Renal cortical epithelial cell (primary cell): Measurements from ENCODE around the gene GSE1. TPM values are rescaled to one million over a fixed set of nuclear protein-coding genes. Genes with fewer than 3 reads are reported as not detected.

Source experiments
- DNase-seq: peaks from one replicate; pipeline ENCODE4 v3.0.0-alpha.2; 2011; ENCODE audit warnings: low read depth
- total RNA-seq: library from RNA; depleted of rRNA; stranded (reverse); fragments of >200 nt; gene quantifications from 2 replicates; pipeline ENCODE4 v1.2.3, GENCODE V29; 2014

GSE1 gene
- total RNA-seq, 1 donor from 2014 or later: 44.6 TPM

DNA sequence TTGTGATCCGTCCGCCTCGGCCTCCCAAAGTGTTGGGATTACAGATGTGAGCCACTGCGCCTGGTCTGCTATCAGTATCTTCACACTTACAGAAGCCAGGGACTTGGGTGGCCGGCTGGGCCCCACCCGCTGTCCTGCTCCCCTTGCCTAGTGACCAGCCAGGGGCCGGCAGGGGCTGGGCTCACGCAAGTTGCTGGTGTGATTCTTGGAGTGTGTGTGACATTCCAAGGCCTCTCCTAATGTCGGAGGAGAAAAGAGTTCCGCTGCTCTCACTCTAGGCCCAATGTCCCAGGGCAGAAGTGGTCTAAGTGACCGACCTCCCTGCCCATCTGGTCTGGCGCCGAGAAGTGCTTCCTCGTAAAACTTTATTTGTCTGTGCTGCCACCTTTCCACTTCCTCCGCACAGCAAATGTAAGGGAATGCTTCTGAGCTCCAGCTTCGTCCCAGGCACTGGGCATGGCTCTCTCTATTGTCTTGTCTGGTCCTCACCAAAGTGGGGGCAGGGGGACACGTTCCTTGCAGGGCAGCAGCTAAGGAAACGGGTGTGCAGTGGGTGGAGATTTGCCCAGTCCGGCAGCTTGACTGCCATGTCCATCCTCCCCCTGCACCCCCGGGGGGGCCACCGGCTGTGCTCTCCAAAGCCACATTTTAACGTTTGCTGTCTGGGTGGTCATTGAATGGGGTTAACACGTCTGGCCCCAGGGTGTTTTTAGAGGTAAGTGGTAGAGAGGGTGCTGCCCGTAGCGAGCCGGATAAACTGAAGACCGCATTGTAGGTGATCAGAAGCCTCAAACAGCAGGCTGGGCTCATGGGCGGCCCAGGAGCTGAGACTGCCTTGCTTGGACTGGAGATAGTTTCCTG is 7.8 kb upstream of the GSE1 start:
- no peak for DNase-seq

DNA sequence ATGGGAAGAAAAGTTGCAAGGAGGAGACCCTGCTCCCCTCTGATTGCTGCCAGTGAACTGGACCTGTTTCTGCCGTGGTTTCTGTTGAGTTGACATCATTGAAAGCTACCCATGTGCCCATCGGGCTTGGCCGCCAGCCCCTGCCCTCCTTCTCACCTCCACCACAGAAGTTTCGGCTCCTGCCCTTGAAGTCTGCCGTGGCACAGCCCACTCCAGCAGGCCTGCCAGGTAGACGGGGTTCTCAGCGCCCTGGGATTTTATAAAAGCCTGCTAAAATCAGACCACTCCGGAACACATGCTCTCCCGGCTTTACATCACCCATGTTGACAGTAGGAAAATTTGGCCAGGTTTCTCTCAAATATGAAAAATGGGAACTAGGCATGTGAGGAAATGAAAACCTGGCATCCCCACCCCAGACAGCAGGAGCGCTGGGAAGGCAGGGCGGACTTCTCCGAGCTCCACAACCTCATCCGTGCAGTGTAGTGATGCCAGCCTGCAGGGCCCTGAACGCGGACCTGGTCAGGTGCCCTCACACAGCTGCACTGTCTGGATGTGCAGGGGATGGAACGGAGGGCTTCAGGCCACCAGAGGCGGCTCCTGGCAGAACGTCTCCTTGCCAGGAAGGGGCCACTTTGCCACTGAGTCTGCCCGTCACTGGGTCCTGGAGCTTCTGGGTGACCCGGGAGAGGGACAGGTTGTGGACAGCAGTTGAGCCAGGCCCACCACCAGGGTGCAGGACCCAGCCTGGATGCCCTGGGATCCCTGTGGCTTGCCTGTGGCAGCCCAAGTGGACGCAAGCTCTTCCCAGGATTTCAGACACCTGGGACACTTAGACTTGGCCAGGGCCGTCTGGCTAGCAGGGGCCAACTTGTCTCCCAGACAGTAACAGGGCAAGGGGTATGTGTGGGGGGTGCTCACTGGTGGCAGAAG is 6.9 kb upstream of the GSE1 start:
- DNase-seq: no peak

DNA sequence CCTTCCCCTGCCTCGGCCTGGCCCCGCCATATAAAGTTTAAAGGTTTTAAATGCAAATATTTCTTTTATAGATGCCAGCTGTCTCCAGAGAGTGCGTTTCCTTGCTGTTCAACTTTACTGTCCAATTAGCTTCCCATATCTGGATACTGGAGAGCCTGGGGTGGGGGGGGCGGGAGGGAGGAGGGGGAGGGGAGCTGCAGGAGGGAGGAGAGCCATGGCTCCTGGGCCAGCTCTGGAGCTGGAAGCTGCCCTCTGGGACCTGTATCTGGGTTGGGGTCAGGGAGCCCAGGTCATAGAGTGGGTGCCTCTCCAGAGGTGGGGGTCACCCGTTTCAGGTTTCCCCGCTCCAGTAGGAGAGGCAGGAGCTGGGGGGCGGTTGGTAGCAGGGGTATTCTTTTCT is 6.2 kb upstream of the GSE1 start:
- DNase-seq: no peak

DNA sequence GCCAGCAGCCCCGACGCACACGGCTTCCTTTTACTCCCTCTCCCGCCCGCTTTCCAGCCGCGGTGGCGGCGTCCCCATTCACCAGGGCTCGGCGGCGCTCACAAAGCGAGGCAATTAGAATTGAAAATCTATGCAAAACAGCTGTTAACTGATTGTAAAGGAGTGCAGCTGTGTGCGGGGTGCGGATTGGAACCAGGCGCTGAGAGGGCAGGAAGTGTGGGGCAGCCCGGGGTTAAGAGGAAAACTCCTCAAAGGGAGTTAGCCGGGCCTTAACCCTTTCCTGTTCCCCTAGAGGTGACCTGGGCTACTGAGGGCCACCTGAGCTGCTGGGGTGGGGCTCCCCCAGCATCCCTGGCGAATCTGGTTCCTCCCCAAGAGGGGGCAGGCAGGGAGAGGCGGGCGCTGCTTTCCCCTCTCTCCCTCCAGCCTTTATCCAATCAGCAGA is 5.8 kb upstream of the GSE1 start:
- DNase-seq: no peak

DNA sequence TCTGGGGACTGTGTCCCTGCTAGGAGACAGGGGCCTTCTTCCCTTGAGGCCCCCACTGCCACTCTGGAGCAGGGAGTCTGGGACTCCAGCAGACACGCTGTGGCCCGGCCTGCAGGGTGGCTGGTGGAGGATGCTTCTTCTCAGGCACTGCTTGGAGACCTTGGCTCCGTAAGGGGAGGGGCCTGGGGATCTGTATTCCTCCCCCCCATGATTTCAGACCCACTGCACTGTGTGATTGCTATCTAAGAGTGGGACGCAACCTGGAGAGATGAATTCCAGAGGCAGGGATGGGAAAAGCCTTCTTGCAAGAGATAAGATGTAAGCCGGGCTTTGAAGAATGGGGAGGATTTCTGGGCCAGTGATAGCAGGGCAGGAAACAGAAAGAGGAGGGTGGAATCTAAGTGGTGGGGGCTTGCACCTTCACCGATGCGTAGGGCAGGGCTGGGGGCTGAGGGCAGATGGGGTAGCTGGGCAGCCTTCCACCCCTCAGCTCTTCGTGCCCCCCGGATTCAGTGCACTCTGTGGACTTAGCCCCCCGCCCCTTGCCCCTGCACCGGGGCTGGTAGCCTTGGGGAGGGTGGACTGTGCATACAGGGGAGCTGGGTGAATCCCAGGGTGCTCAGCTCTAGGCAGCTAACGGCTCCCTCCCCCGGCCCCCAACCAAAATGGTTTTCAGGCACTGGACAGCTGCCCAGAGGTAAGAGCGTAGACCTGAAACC is 5.2 kb upstream of the GSE1 start:
- no peak for DNase-seq

DNA sequence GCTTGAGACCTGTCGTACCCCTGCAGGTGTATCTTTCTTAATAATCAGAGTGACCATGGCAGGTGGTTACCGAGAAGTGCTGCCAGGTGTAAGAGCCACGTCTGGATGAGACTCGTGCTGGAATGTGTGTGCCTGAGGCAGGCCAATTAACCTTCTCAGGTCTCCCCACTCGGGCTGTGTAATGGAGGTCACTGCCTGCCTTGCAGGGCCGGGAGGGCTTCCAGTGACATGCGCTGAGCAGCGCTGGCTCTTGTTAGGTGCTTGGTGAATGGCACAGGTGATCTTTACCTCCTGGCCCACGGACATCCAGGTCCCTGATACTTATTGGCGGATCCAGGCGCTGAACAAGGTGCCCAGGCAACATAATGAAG is 4.6 kb upstream of the GSE1 start:
- DNase-seq: no peak

DNA sequence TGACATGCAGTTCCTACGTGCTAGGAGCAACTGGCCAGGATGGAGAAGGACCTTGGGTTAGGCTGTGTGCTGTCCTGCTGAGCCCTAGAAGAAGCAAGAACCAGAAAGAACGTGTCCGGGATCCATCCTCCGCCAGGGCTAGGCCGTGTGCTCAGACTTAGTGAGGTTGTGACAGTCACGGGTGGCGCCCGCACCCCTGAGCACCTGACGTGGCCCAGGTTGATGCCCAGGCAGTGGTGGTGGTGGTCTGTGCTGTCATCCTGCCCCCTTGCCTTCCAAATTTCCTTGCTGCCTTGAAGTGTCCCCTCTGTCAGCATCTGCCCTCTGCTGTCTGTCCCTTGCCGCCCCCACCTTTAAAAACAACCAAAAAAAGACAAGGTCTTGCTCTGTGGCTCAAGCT is 4.2 kb upstream of the GSE1 start:
- DNase-seq: no peak

DNA sequence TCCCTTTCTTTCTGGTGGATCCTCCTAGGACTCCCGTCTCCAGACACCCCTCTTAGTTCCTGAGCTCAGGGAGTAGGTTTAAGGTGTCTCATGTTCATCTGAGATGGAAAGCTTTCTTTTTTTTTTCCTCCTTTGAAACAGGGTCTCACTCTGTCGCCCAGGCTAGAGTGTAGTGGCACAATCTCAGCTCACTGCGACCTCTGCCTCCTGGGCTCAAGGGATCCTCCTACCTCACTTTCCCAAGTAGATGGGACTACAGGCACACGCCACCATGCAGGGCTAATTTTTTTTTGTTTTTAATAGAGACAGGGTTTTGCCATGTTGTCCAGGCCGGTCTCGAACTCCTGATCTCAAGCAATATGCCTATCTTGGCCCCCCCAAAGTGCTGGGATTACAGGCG is 3.6 kb upstream of the GSE1 start:
- DNase-seq: no peak

DNA sequence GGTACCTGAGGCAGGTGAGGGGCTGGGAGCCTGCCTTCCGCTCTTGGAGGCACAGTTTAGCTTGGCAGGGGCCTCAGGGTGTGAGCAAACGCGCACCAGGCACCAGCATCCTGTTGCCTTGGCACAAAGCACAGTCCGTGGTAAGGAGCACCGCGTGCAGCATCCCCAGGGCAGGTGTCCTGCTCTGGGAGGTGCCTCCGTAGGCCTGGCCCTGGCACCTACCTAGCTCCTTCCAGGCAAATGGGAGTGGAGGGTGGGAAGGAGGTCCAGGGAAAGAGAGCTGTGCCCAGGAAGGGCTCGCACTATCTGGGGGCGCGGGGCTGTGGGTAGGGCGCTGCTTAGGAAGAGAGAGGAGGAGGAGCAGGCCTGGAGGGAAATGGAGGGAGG is 3.1 kb upstream of the GSE1 start:
- no peak for DNase-seq

DNA sequence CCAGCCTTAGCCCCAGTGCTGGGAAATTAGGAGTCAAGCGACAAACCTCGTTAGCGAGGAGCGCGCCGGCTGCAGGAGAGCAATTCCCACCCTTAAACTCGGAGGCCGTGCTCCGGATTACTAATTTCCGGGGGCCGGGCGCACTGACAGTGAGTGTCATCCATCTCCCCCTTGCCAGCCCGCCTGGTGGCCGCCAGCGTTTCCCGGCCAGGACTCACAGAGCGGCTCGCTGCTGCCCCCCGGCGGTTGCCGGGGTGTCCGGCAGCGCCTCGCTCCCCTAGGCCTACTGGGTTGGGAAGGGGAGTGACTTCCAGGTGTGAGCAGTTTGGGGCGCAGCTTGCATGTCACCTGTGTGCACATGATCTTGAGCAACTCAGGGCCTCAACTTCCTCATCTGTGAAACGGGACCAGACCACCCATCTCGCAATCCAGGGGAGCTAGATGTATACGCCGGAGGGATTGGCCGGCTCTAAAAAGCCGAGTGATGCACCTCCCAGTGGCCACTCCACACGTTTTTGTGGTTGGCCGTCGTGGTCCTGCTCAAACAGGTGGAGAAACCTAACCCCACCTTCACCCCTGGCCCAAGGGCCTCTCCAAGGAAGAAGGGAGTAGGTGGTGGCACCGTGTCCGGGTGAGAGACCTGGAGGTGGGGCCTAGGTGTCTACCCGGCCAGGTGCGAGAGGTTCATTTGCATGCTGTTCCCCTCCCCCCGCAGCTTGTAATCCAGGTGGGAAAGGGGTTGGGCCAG is 2.5 kb upstream of the GSE1 start:
- DNase-seq: peak; percentile 44

DNA sequence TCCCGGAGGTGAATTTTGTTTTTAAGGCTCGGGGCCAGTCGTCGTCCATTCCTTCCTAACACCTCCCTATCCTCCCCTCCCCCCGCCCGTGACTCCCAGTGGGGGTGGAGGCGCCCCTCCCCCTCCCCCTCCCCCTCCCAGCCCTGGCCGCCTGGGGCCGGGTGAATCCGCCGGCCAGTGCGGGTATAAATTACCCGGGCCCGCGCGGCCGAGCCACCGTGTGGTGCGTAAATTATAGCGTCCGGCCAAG is 2.0 kb upstream of the GSE1 start:
- no peak for DNase-seq

DNA sequence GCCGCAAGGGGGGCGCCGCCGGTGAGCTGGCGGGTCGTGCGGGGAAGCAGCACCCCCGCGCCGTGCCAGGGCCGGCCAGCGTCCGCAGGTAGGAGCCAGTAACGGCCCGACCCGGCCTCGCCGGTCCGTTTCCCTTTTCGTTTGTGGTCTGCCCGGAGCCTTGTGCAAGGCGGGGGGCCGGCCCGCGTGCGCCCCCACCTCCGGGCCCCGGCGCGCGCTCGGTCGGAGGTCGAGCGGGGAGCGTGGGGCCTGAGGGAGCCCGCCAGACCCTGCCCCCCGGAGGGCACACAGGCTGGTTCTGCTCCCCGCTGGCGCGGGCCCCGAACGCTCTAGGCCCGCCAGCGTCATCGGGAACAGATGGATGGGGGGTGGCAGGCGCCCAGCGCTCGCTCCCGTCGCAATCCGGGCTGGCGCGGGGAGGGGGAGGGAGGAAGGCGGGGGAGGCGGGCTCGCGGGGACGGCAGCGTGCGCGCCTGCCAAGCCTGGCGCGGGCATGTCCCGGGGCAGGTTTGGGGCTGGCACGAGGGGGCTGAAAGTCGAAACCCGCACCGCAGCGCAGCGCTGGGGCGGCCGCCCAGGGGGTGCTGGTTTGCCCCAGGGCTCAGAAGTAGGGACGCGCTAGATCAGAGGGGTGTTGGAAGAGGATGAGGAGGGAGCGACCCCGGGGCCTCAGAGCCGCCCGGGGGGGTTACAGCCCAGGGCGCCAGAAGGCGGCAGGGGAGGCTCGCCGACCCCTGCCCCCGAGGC is 1.5 kb upstream of the GSE1 start:
- DNase-seq: peak; percentile 40

DNA sequence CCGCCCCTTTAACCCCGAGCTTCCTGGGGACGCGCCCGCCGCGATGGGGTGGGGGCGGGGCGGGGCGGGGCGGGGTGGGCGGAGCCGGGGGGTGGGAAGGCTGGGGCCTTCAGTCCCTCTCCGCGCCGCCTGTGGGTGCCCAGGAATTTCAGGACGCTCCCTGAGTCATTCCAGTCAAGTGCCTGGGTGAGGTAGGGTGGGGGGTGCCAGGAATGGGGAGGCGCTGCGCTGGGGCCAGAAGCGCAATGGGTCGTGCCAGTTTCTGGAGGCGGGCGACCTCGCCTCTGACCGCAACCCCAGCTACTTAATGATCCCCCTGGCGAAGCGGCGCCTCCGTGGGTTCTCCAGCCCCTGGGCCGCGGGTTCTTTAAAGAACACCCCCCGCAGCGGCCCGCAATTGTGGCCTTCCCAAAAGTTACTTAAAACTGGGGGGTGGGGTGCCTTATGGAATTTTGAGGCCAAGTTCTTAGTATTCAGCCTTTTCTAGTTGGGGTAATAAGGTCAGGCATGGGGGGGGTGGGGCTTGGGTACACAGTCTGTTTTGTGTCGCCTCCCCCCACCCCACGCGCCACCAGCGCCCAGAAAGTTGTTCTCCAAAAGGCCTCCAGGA is 826 bp upstream of the GSE1 start:
- DNase-seq: peak; percentile 94

DNA sequence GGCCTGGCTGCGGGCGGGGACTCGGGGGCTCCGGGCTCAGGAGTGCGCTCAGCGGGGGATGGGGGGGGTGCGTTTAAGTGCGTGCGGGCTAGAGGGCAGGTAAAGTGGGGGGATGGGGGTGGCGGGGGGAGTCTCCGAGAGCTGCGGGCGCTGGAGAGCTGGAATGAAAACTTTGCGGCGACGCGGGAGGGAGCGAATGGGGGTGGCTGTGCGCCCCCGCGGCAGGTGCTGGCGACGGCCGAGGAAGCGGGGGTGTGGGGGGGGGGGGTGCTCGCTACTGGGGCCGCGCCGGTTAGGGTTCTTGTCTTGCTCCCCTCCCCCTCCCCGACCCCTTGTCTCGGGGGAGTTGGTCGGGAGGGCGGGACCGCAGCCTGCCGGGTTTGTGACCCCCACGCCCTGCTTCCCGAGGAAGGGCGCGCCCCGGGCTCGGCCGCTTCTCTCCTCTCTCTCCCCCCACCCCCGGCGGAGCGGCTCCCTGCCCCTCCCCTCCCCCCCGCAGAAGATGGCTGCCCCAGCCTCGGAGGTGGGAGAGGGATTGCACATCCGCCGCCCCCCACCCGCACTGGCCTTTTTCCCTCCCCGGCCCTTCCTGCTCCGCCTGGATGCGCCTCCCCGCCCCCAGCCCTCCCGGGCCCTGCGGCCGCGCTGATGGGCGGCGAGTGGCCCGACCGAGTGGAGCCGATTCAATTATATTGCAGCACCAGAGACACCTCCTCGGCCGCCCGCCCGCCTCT is 649 bp downstream of the GSE1 start:
- DNase-seq: peak; percentile 27

DNA sequence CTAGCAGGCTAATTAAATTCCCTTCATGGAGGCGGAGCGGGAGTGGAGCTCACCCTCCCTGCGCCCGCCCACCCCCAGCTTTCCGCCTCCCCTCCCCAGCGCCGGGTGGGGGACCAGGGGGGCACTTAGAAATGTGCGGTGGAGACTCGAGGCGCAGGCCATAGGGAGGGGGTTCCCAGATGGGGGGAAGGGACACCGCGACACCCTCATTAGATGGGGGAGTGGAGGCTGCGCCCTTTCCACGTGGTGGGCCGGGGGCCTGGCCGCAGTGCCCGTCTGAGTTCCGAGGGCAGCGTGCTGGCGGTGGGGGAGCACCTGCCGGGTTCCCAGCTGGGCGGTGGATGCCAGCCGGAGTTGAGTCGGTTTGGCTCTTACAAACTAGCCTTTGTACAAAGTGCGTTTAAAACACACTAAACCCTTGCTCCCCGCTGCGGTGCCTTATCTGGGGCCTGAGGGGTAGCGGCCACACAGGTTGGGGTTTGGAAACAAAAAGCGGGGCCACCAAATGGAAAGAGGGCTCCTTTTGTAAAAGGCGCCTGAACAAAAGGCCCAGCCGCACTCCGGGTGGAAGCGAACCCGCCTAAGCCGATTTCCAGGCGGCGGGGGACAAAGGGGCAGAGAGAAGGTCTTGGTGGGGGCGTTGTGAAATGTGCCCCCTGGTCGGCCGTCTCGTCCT is 1.4 kb downstream of the GSE1 start:
- DNase-seq: no peak

DNA sequence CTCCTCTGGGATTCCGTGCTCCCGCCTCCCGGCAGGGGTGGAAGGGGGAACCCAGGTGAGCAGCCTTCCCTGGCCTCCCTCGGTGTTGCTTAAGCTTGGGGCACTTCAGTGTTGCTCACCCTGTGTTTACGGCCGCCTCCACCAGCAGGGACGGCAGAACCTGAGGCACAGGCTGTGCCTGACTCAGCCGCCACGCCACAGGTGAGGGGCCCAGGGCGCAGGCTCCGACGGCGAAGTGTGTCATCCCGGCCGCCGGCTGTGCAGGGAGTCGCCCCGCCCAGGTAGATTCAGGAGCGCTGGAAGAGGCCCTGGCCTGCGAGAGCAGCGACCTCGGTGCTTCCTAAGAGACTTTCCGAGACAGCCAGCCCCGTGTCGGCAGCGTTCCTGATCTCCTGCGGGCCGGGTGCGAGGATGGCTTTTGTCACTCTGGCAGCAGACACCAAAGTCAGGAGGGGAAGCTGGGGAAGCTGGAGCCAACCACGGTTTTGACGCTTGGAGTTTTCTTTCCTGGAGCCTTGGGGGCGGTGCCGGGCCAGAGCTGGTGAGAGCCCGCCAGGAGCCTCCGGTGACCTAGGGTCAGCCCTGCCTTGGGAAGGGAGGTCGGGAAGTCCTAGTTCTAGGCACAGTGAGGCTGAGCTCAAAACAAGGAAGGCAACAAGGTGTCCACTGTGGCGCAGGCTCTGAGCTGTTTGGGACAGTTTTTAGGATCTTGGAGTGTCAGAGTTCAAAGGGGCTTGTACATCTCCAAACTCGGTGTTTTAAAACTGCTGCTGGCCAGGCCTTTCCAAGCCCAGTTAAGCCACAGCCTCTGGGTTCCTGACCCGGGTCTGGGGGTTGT is 2.1 kb downstream of the GSE1 start:
- DNase-seq: peak; percentile 63

DNA sequence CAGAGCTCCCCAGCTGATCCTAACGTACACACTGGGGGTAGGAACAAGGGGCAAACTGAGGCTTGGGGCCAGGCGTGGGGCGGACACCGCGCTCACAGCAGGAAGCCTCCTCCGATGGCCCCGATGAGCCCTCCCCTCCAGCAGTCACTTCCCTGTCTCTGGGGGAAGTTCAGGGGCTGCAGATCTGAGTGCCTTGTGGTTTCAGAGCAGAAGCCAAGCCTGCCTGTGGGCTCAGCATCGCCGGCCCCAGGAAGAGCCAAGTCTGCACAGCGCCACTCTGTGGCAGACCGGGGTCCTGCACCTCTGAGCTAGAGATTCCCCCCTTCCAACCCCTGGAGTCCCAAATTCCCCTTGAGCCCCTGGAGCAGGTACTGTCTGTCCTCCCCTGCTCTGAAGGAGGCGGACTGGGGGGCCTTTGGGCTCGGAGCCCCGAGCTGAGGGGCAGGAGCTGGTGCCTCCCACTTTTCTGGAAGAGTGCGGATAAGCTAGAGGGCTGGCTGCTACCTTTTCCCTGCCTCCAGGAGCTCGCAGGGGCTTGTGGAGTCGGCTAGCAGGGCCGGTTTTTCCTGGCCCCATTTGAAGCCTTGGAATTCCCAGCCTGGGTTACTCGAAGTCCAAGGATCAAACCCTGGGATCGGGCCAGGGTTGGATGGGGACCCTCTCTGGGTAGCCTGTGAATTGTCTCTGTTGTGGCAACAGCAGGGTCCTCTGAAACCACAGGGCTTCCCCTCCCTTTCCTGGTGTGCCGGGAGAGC is 2.9 kb downstream of the GSE1 start:
- peak; percentile 47 for DNase-seq
